ENCODE measurements around the gene GREM2.

GREM2 gene

DNA sequence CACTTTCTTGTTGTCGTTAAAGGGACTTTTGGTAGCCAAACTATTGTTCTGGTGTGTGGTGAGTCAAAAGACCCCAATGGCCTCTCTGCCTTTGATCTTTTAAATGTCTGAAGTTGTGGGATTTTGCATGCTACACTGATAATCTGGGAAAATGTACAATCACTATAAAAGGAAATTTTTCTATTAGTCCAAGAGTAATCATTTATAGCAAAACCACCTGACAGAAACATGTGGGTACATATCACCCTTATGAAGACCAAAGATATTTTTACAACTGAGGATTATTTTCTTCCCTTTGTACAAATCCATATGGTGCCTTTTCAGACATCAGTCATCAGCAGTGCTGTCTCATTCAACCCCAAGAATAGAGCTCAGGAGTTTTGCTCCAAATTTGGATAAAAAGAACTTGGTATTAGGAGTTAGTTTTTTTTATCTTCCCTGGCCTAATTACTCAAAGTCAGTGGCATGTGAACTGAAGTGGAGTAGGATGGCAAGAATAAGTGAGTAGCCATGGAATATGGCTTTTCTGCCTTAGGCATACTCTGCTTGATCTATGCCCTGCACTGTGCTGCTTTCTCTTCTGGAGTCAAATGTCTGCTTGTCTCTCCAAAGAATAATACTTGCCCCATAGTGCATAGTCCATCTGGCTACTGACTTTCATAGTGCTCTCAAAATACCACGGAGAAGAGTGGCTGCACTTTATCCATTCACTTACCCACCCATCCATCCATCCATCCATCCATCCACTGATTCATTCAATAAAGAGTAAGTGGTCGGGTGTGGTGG lies 13.5 kb downstream of the GREM2 start:
- no peak overlapping the region for H3K9ac ChIP-seq (ENCODE audit: insufficient read length, low read depth)
- no peak for DNase-seq (ENCODE audit: low read depth, low spot score)
- no peaks in the 10 kb centered on the region for H3K4me1 ChIP-seq (ENCODE audit: insufficient read depth, insufficient read length)
- H3K27me3 ChIP-seq (ENCODE audit: insufficient read depth, insufficient read length): no peaks in the 10 kb centered on the region
- no peaks in the 10 kb centered on the region for H3K9me3 ChIP-seq (ENCODE audit: insufficient read depth, low read length)
- no peaks in the 10 kb centered on the region for H3K36me3 ChIP-seq (ENCODE audit: insufficient read depth, insufficient read length, low read length)
- H3K4me3 ChIP-seq (ENCODE audit: insufficient read length, low read depth): no peak overlapping the region
- TF ChIP-seq ZNF274 (IDR thresholded peaks at IDR 0.05; ENCODE audit: low read depth, low read length): no peak
- no peak for TF ChIP-seq YY1 (IDR thresholded peaks at IDR 0.05; ENCODE audit: insufficient read depth, insufficient read length)
- no peak for TF ChIP-seq SUZ12 (IDR thresholded peaks at IDR 0.05; ENCODE audit: extremely low read depth, insufficient read depth, insufficient read length)

DNA sequence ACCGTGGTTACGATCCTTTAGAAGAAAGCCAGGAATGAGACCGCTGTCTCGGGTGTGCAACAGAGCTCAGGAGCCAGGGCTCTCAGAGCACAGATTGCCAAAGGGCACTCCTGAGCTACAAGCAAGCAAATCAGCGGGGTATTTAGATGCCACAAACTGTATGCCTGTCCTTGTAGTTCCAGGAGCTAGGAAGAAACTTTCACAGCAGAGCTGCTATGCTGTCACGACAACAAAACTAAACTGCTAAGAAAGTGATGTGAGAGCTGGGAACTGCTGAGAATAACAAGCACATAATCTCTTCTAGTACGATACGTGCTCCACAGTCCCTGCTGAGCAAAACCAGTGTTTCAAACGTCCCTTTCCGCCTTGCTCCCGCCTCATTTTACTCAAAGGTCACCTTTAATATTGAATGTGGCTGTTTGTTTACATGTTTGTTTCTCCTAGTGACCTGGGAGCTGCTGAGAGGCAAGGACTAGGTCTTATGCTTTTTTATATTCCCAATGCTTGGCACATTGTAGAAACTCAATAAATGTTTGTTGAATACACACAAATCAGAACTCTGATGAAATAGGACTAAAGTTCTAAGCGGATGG lies 14.7 kb downstream of the GREM2 start:
- no peak overlapping the region for H3K4me3 ChIP-seq (ENCODE audit: insufficient read length, low read depth)
- no peak for TF ChIP-seq ZNF274 (IDR thresholded peaks at IDR 0.05; ENCODE audit: low read depth, low read length)
- TF ChIP-seq SUZ12 (IDR thresholded peaks at IDR 0.05; ENCODE audit: extremely low read depth, insufficient read depth, insufficient read length): no peak
- no peak for TF ChIP-seq YY1 (IDR thresholded peaks at IDR 0.05; ENCODE audit: insufficient read depth, insufficient read length)
- no peaks in the 10 kb centered on the region for H3K27me3 ChIP-seq (ENCODE audit: insufficient read depth, insufficient read length)
- no peaks in the 10 kb centered on the region for H3K36me3 ChIP-seq (ENCODE audit: insufficient read depth, insufficient read length, low read length)
- H3K9me3 ChIP-seq (ENCODE audit: insufficient read depth, low read length): no peaks in the 10 kb centered on the region
- no peak for DNase-seq (ENCODE audit: low read depth, low spot score)
- no peak overlapping the region for H3K9ac ChIP-seq (ENCODE audit: insufficient read length, low read depth)
- H3K4me1 ChIP-seq (ENCODE audit: insufficient read depth, insufficient read length): no peaks in the 10 kb centered on the region

DNA sequence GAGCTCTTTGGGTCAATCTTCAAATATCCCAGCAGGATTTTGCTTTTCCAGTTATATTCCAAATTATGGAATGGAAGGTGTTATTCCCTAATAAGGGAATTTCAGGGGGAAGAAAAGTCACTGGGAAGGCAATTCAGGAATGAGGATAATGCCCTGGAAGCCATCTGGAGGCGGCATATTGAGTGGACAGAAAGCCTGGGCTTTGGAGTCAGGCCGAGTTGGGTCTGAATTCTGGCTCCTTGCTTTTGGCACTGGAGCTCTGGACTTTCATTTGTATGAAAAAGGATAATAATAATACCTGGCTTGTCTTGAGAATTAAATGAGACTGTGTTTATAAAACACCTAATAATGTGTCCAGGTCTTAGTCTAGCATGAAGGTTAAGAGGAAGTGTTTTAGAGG lies 16.5 kb downstream of the GREM2 start:
- no peaks in the 10 kb centered on the region for H3K4me1 ChIP-seq (ENCODE audit: insufficient read depth, insufficient read length)
- no peaks in the 10 kb centered on the region for H3K9me3 ChIP-seq (ENCODE audit: insufficient read depth, low read length)
- no peak overlapping the region for H3K9ac ChIP-seq (ENCODE audit: insufficient read length, low read depth)
- DNase-seq (ENCODE audit: low read depth, low spot score): no peak
- H3K36me3 ChIP-seq (ENCODE audit: insufficient read depth, insufficient read length, low read length): no peaks in the 10 kb centered on the region
- TF ChIP-seq YY1 (IDR thresholded peaks at IDR 0.05; ENCODE audit: insufficient read depth, insufficient read length): no peak
- TF ChIP-seq ZNF274 (IDR thresholded peaks at IDR 0.05; ENCODE audit: low read depth, low read length): no peak
- TF ChIP-seq SUZ12 (IDR thresholded peaks at IDR 0.05; ENCODE audit: extremely low read depth, insufficient read depth, insufficient read length): no peak
- no peak overlapping the region for H3K4me3 ChIP-seq (ENCODE audit: insufficient read length, low read depth)
- no peaks in the 10 kb centered on the region for H3K27me3 ChIP-seq (ENCODE audit: insufficient read depth, insufficient read length)

DNA sequence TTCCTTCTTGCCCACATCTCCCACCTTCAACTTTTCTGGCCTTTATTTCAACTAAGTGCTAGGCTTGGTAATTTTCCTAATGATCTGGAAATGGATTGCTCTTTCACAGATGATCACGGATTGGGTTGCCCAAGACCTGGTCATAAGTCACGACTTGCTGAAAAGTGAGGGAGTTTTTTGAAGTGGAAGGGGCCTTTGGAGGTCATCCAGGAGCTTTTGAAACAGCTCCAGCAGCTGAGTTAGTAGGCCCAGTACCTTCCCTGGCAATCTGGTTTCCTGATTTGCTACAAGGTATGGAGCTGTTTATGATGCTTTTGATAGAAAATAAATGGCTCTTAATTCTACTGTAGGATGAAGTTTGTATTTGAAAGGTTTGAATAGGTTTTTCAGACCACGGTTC lies 20.4 kb downstream of the GREM2 start:
- Histone ChIP-seq H3K36me3 (ENCODE audit: insufficient read depth, insufficient read length, low read length) (no peaks in the 10 kb centered on the region), H3K9ac (ENCODE audit: insufficient read length, low read depth) (no peak overlapping the region), H3K4me3 (ENCODE audit: insufficient read length, low read depth) (no peak overlapping the region), H3K27me3 (ENCODE audit: insufficient read depth, insufficient read length) (no peaks in the 10 kb centered on the region), H3K9me3 (ENCODE audit: insufficient read depth, low read length) (no peaks in the 10 kb centered on the region), H3K4me1 (ENCODE audit: insufficient read depth, insufficient read length) (no peaks in the 10 kb centered on the region)
- TF ChIP-seq YY1 (IDR thresholded peaks at IDR 0.05; ENCODE audit: insufficient read depth, insufficient read length): no peak
- DNase-seq (ENCODE audit: low read depth, low spot score): no peak

DNA sequence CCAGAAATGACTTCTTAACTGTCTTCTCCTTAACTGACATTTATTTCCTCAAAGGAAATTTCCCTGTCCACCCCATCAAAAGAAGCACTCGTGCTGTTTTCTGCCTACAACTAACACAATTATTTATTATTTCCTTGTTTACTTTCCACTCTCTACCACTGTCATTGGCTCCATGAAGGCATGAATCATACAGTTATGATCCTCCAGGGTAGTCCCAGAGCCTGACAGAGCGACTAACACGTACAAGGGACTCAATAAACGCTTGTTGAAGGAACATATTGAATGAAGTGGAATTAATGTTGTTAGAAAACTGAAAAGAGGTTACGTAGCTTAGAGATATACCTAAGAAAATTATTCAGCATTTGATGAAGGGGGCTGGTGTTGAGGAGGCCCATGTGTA lies 20.9 kb downstream of the GREM2 start:
- H3K4me1 ChIP-seq (ENCODE audit: insufficient read depth, insufficient read length): no peaks in the 10 kb centered on the region
- DNase-seq (ENCODE audit: low read depth, low spot score): no peak
- TF ChIP-seq SUZ12 (IDR thresholded peaks at IDR 0.05; ENCODE audit: extremely low read depth, insufficient read depth, insufficient read length): no peak
- TF ChIP-seq ZNF274 (IDR thresholded peaks at IDR 0.05; ENCODE audit: low read depth, low read length): no peak
- no peak for TF ChIP-seq YY1 (IDR thresholded peaks at IDR 0.05; ENCODE audit: insufficient read depth, insufficient read length)

DNA sequence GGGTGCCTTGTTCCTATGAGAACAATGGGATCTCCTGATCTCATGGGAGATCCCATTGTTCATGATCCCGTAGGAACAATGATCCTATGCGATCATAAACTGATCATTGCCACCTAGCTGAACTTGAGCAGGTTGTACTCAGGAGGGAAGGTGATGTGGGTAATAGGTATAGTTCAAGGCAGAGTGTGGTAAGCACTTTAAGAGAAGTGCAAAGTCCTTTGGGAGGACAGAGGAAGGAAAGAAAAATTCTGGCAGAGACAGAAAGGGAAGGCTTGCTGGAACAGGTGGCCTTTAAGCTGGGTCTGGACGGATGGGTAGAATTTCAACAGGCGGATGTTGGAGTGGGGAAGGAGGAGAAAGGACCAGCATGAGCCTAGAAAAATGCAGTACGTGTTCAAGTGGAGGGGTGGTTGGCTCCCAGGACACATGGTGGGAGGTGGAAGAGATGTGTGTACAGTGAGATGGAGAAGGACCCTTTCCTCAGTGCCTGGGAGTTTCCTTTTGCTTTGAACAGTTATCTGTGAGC lies 22.3 kb downstream of the GREM2 start:
- no peak for DNase-seq (ENCODE audit: low read depth, low spot score)
- no peak overlapping the region for H3K4me3 ChIP-seq (ENCODE audit: insufficient read length, low read depth)
- no peaks in the 10 kb centered on the region for H3K4me1 ChIP-seq (ENCODE audit: insufficient read depth, insufficient read length)
- no peaks in the 10 kb centered on the region for H3K27me3 ChIP-seq (ENCODE audit: insufficient read depth, insufficient read length)
- H3K9ac ChIP-seq (ENCODE audit: insufficient read length, low read depth): no peak overlapping the region
- no peaks in the 10 kb centered on the region for H3K36me3 ChIP-seq (ENCODE audit: insufficient read depth, insufficient read length, low read length)
- H3K9me3 ChIP-seq (ENCODE audit: insufficient read depth, low read length): no peaks in the 10 kb centered on the region
- TF ChIP-seq ZNF274 (IDR thresholded peaks at IDR 0.05; ENCODE audit: low read depth, low read length) (no peak), SUZ12 (IDR thresholded peaks at IDR 0.05; ENCODE audit: extremely low read depth, insufficient read depth, insufficient read length) (no peak), YY1 (IDR thresholded peaks at IDR 0.05; ENCODE audit: insufficient read depth, insufficient read length) (no peak)

More for the DNA sequence above, 20.9 kb downstream of the GREM2 start:
- Histone ChIP-seq H3K9ac (ENCODE audit: insufficient read length, low read depth) (no peak overlapping the region), H3K4me3 (ENCODE audit: insufficient read length, low read depth) (no peak overlapping the region), H3K9me3 (ENCODE audit: insufficient read depth, low read length) (no peaks in the 10 kb centered on the region), H3K36me3 (ENCODE audit: insufficient read depth, insufficient read length, low read length) (no peaks in the 10 kb centered on the region), H3K27me3 (ENCODE audit: insufficient read depth, insufficient read length) (no peaks in the 10 kb centered on the region)

DNA sequence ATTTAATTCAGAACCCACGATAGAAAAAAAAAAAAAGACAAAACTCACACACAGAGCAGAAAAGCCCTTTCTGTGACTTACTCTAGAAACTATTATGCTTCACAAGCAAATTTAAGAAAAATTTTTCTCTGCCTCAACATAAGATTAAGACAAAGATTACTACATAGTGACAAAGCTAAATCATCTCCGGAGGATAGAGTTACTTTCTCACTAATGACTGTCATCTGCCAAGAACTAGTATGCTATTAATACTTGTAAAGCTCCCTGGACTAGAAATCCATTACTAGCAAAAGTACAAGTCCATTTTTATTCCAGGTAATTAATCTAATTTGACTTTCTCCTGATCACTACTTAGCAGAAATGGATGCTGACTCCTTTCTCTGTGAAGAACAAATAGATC lies 25.9 kb downstream of the GREM2 start:
- Histone ChIP-seq H3K36me3 (ENCODE audit: insufficient read depth, insufficient read length, low read length) (no peaks in the 10 kb centered on the region), H3K4me3 (ENCODE audit: insufficient read length, low read depth) (no peak overlapping the region), H3K27me3 (ENCODE audit: insufficient read depth, insufficient read length) (no peaks in the 10 kb centered on the region), H3K9ac (ENCODE audit: insufficient read length, low read depth) (no peak overlapping the region), H3K9me3 (ENCODE audit: insufficient read depth, low read length) (no peaks in the 10 kb centered on the region), H3K4me1 (ENCODE audit: insufficient read depth, insufficient read length) (no peaks in the 10 kb centered on the region)
- DNase-seq (ENCODE audit: low read depth, low spot score): no peak
- no peak for TF ChIP-seq SUZ12 (IDR thresholded peaks at IDR 0.05; ENCODE audit: extremely low read depth, insufficient read depth, insufficient read length)
- no peak for TF ChIP-seq ZNF274 (IDR thresholded peaks at IDR 0.05; ENCODE audit: low read depth, low read length)

Measured in NT2/D1 (cell line).